WTC11 (cell line): ENCODE results near the gene RBFOX2. TPM values are rescaled to one million over a fixed set of nuclear protein-coding genes. Genes with fewer than 3 reads are reported as not detected.

ENCODE experiments used
- ATAC-seq: fragments of 200-7000 bp; cut with Tn5 transposase; 2 replicates; pipeline ENCODE4 v1.10.0; 2021; ENCODE audit warnings: mild to moderate bottlenecking, moderate library complexity
- CTCF ChIA-PET: fragments of 300-600 bp; sonication (Branson Sonifier 250); formaldehyde crosslinking; loops from one replicate; lab custom pipeline; 2021; ENCODE audit warnings: antibody characterized with exemption; lab: Charles Lee
- POLR2A ChIA-PET: fragments of 350-600 bp; sonication (Branson Sonifier 250); formaldehyde crosslinking; loops from one replicate; lab custom pipeline; 2021; ENCODE audit warnings: antibody characterized with exemption; lab: Charles Lee
- DNase-seq: peaks from one replicate; pipeline ENCODE4 v3.0.0; 2021; ENCODE audit warnings: low spot score
- H3K27ac Mint-ChIP-seq: 2 replicates; pipeline ENCODE4 v1.8.0; 2021; ENCODE audit warnings: mixed read lengths
- H3K27me3 Mint-ChIP-seq: 2 replicates; pipeline ENCODE4 v1.8.0; 2021; ENCODE audit warnings: low read depth, mild to moderate bottlenecking, moderate library complexity, mixed read lengths
- H3K36me3 Mint-ChIP-seq: 2 replicates; pipeline ENCODE4 v1.8.0; 2021; ENCODE audit warnings: mixed read lengths
- H3K4me1 Mint-ChIP-seq: 2 replicates; pipeline ENCODE4 v1.8.0; 2022; ENCODE audit warnings: mixed read lengths
- H3K4me3 Mint-ChIP-seq: 2 replicates; pipeline ENCODE4 v1.8.0; 2021; ENCODE audit warnings: mild to moderate bottlenecking, moderate library complexity, mixed read lengths
- H3K9me3 Mint-ChIP-seq: 2 replicates; pipeline ENCODE4 v1.8.0; 2021; ENCODE audit warnings: mixed read lengths
- CBFB ChIP-seq: sonication (generic); formaldehyde crosslinking; IDR thresholded peaks from 2 replicates; pipeline ENCODE4 v1.8.1; 2022; ENCODE audit warnings: mild to moderate bottlenecking, low read depth, missing genetic modification reagents
- CREM ChIP-seq: sonication (generic); formaldehyde crosslinking; IDR thresholded peaks from 2 replicates; pipeline ENCODE4 v1.8.1; 2022; ENCODE audit warnings: mild to moderate bottlenecking, missing genetic modification reagents, moderate library complexity
- GABPB1 ChIP-seq: sonication (generic); formaldehyde crosslinking; IDR thresholded peaks from 2 replicates; pipeline ENCODE4 v1.8.1; 2023; ENCODE audit warnings: mild to moderate bottlenecking, missing genetic modification reagents
- JUN ChIP-seq: sonication (generic); formaldehyde crosslinking; IDR thresholded peaks from 2 replicates; pipeline ENCODE4 v1.8.0; 2023; ENCODE audit warnings: mild to moderate bottlenecking, missing genetic modification reagents
- MYBL2 ChIP-seq: sonication (generic); formaldehyde crosslinking; IDR thresholded peaks from 2 replicates; pipeline ENCODE4 v1.8.1; 2023; ENCODE audit warnings: mild to moderate bottlenecking, moderate library complexity, missing genetic modification reagents
- NR2C2 ChIP-seq: sonication (generic); formaldehyde crosslinking; IDR thresholded peaks from 2 replicates; pipeline ENCODE4 v1.8.0; 2022; ENCODE audit warnings: mild to moderate bottlenecking, missing genetic modification reagents
- NR3C1 ChIP-seq: sonication (generic); formaldehyde crosslinking; conservative IDR thresholded peaks from 2 replicates; pipeline ENCODE4 v1.8.1; 2023; ENCODE audit warnings: low read depth, mild to moderate bottlenecking, missing genetic modification reagents
- SMAD4 ChIP-seq: sonication (generic); formaldehyde crosslinking; IDR thresholded peaks from 2 replicates; pipeline ENCODE4 v1.8.0; 2022; ENCODE audit warnings: mild to moderate bottlenecking, missing genetic modification reagents
- total RNA-seq: library from RNA; stranded (reverse); gene quantifications from 3 replicates; pipeline ENCODE4 v1.2.3, GENCODE V29; 2021
- TF ChIP-seq, protein P1 (sequence below): sonication (generic); formaldehyde crosslinking; conservative IDR thresholded peaks from 2 replicates; pipeline ENCODE4 v1.8.1; 2022; ENCODE audit warnings: mild to moderate bottlenecking, missing genetic modification reagents
- TF ChIP-seq, protein P2 (sequence below): sonication (generic); formaldehyde crosslinking; IDR thresholded peaks from 2 replicates; pipeline ENCODE4 v1.8.1; 2023; ENCODE audit warnings: mild to moderate bottlenecking, missing genetic modification reagents
- TF ChIP-seq, protein P3 (sequence below): sonication (generic); formaldehyde crosslinking; IDR thresholded peaks from 2 replicates; pipeline ENCODE4 v1.8.1; 2023; ENCODE audit warnings: mild to moderate bottlenecking, missing genetic modification reagents, borderline replicate concordance
- TF ChIP-seq, protein P4 (sequence below): fragments of 250-450 bp; sonication (Bioruptor Pico); IDR thresholded peaks from 2 replicates; pipeline ENCODE4 v1.9.0; 2021; ENCODE audit warnings: moderate library complexity, mild to moderate bottlenecking, inconsistent platforms, borderline replicate concordance
- TF ChIP-seq, protein P5 (sequence below): sonication (generic); formaldehyde crosslinking; IDR thresholded peaks from 2 replicates; pipeline ENCODE4 v1.8.0; 2022; ENCODE audit warnings: mild to moderate bottlenecking, missing genetic modification reagents
- TF ChIP-seq, protein P6 (sequence below): sonication (generic); formaldehyde crosslinking; conservative IDR thresholded peaks from 2 replicates; pipeline ENCODE4 v1.8.1; 2023; ENCODE audit warnings: mild to moderate bottlenecking, low read depth, missing genetic modification reagents, moderate library complexity
- TF ChIP-seq, protein P7 (sequence below): sonication (generic); formaldehyde crosslinking; IDR thresholded peaks from 2 replicates; pipeline ENCODE4 v1.8.1; 2022; ENCODE audit warnings: low read depth, mild to moderate bottlenecking, moderate library complexity, missing genetic modification reagents, borderline replicate concordance
- TF ChIP-seq, protein P8 (sequence below): sonication (generic); formaldehyde crosslinking; IDR thresholded peaks from 2 replicates; pipeline ENCODE4 v1.8.1; 2022; ENCODE audit warnings: mild to moderate bottlenecking, missing genetic modification reagents, moderate library complexity, borderline replicate concordance

RBFOX2 gene
- total RNA-seq, 1 experiment from 2014 or later = 107 TPM

DNA sequence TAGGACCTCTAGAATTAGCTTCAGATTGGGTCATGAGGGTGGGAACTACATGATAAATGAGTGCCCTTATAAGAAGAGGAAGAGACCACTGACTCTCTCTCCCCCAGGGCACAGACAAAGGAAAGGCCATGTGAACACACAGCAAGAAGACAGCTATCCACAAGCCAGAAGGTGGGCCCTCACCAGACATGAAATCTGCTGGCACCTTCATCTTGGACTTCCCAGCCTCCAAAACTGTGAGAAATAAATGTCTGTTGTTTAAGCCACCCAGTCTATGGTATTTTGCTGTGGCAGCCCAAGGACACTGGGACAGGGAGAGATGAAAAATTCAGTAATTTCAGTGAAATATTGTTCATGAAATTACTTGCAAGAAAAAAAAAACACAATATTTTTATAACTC lies 5.9 kb downstream of the RBFOX2 start:
- DNase-seq (no peak), ATAC-seq (no peak)
- Mint-ChIP-seq H3K36me3 (peaks cover 16% of the 10 kb centered on the region), H3K27me3 (no peaks in the 10 kb centered on the region), H3K4me1 (peaks cover 53% of the 10 kb centered on the region), H3K9me3 (no peaks in the 10 kb centered on the region), H3K27ac (peak overlapping the region; percentile 74), H3K4me3 (no peak overlapping the region)
- POLR2A ChIA-PET = no interaction called here
- CTCF ChIA-PET = interaction anchor here (1.6 to 3.2 kb wide), 2 partner anchors 35 to 43 kb away, joined by 5 to 16 read pairs; no protein-coding TSS in a partner anchor
- TF ChIP-seq, protein P1, sequence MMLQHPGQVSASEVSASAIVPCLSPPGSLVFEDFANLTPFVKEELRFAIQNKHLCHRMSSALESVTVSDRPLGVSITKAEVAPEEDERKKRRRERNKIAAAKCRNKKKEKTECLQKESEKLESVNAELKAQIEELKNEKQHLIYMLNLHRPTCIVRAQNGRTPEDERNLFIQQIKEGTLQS (CRISPR knock-in tag) = no peak
- TF ChIP-seq CREM (CRISPR knock-in tag) = no peak
- no peak for TF ChIP-seq NR2C2 (CRISPR knock-in tag)
- TF ChIP-seq, protein P2, sequence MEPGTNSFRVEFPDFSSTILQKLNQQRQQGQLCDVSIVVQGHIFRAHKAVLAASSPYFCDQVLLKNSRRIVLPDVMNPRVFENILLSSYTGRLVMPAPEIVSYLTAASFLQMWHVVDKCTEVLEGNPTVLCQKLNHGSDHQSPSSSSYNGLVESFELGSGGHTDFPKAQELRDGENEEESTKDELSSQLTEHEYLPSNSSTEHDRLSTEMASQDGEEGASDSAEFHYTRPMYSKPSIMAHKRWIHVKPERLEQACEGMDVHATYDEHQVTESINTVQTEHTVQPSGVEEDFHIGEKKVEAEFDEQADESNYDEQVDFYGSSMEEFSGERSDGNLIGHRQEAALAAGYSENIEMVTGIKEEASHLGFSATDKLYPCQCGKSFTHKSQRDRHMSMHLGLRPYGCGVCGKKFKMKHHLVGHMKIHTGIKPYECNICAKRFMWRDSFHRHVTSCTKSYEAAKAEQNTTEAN = no peak
- no peak for TF ChIP-seq SMAD4 (CRISPR knock-in tag)
- TF ChIP-seq, protein P3, sequence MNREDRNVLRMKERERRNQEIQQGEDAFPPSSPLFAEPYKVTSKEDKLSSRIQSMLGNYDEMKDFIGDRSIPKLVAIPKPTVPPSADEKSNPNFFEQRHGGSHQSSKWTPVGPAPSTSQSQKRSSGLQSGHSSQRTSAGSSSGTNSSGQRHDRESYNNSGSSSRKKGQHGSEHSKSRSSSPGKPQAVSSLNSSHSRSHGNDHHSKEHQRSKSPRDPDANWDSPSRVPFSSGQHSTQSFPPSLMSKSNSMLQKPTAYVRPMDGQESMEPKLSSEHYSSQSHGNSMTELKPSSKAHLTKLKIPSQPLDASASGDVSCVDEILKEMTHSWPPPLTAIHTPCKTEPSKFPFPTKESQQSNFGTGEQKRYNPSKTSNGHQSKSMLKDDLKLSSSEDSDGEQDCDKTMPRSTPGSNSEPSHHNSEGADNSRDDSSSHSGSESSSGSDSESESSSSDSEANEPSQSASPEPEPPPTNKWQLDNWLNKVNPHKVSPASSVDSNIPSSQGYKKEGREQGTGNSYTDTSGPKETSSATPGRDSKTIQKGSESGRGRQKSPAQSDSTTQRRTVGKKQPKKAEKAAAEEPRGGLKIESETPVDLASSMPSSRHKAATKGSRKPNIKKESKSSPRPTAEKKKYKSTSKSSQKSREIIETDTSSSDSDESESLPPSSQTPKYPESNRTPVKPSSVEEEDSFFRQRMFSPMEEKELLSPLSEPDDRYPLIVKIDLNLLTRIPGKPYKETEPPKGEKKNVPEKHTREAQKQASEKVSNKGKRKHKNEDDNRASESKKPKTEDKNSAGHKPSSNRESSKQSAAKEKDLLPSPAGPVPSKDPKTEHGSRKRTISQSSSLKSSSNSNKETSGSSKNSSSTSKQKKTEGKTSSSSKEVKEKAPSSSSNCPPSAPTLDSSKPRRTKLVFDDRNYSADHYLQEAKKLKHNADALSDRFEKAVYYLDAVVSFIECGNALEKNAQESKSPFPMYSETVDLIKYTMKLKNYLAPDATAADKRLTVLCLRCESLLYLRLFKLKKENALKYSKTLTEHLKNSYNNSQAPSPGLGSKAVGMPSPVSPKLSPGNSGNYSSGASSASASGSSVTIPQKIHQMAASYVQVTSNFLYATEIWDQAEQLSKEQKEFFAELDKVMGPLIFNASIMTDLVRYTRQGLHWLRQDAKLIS (CRISPR knock-in tag) = no peak
- TF ChIP-seq, protein P4, sequence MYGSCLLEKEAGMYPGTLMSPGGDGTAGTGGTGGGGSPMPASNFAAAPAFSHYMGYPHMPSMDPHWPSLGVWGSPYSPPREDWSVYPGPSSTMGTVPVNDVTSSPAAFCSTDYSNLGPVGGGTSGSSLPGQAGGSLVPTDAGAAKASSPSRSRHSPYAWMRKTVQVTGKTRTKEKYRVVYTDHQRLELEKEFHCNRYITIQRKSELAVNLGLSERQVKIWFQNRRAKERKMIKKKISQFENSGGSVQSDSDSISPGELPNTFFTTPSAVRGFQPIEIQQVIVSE (CRISPR knock-in tag) = no peak
- no peak for TF ChIP-seq NR3C1
- no peak for TF ChIP-seq GABPB1 (CRISPR knock-in tag)
- no peak for TF ChIP-seq MYBL2 (CRISPR knock-in tag)
- TF ChIP-seq, protein P5, sequence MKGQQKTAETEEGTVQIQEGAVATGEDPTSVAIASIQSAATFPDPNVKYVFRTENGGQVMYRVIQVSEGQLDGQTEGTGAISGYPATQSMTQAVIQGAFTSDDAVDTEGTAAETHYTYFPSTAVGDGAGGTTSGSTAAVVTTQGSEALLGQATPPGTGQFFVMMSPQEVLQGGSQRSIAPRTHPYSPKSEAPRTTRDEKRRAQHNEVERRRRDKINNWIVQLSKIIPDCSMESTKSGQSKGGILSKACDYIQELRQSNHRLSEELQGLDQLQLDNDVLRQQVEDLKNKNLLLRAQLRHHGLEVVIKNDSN = no peak
- TF ChIP-seq, protein P6, sequence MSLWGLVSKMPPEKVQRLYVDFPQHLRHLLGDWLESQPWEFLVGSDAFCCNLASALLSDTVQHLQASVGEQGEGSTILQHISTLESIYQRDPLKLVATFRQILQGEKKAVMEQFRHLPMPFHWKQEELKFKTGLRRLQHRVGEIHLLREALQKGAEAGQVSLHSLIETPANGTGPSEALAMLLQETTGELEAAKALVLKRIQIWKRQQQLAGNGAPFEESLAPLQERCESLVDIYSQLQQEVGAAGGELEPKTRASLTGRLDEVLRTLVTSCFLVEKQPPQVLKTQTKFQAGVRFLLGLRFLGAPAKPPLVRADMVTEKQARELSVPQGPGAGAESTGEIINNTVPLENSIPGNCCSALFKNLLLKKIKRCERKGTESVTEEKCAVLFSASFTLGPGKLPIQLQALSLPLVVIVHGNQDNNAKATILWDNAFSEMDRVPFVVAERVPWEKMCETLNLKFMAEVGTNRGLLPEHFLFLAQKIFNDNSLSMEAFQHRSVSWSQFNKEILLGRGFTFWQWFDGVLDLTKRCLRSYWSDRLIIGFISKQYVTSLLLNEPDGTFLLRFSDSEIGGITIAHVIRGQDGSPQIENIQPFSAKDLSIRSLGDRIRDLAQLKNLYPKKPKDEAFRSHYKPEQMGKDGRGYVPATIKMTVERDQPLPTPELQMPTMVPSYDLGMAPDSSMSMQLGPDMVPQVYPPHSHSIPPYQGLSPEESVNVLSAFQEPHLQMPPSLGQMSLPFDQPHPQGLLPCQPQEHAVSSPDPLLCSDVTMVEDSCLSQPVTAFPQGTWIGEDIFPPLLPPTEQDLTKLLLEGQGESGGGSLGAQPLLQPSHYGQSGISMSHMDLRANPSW (CRISPR knock-in tag) = no peak
- TF ChIP-seq, protein P7, sequence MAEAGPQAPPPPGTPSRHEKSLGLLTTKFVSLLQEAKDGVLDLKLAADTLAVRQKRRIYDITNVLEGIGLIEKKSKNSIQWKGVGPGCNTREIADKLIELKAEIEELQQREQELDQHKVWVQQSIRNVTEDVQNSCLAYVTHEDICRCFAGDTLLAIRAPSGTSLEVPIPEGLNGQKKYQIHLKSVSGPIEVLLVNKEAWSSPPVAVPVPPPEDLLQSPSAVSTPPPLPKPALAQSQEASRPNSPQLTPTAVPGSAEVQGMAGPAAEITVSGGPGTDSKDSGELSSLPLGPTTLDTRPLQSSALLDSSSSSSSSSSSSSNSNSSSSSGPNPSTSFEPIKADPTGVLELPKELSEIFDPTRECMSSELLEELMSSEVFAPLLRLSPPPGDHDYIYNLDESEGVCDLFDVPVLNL = no peak
- no peak for TF ChIP-seq CBFB (CRISPR knock-in tag)
- TF ChIP-seq, protein P8, sequence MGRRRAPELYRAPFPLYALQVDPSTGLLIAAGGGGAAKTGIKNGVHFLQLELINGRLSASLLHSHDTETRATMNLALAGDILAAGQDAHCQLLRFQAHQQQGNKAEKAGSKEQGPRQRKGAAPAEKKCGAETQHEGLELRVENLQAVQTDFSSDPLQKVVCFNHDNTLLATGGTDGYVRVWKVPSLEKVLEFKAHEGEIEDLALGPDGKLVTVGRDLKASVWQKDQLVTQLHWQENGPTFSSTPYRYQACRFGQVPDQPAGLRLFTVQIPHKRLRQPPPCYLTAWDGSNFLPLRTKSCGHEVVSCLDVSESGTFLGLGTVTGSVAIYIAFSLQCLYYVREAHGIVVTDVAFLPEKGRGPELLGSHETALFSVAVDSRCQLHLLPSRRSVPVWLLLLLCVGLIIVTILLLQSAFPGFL (CRISPR knock-in tag) = no peak
- no peak for TF ChIP-seq JUN (CRISPR knock-in tag)
